Mesenteric fat pad (tissue), 1 donor: ENCODE results near the gene LRRC4C. TPM values are rescaled to one million over a fixed set of nuclear protein-coding genes. Genes with fewer than 3 reads are reported as not detected.
"Not testable (repeated sequence)": the region's sequence is repeated elsewhere in the genome, so short reads cannot be mapped to it uniquely, and the experiment has no call there.

ENCODE experiments used
- DNase-seq: peaks from one replicate; pipeline ENCODE4 v3.0.0-alpha.2; 2020; ENCODE audit warnings: low spot score
- total RNA-seq: library from RNA; stranded (reverse); fragmentation: NEBNext Ultra II Directional; extraction: Animal tissue kit (Norgen Biotek cat#: 25700); gene quantifications from one replicate; pipeline ENCODE4 v1.2.1, GENCODE V29; 2021
- donor health status: DM: yes; HTN: yes; CAD: no.

The LRRC4C gene
- total RNA-seq, 1 donor from 2014 or later, result 1.5 TPM

DNA sequence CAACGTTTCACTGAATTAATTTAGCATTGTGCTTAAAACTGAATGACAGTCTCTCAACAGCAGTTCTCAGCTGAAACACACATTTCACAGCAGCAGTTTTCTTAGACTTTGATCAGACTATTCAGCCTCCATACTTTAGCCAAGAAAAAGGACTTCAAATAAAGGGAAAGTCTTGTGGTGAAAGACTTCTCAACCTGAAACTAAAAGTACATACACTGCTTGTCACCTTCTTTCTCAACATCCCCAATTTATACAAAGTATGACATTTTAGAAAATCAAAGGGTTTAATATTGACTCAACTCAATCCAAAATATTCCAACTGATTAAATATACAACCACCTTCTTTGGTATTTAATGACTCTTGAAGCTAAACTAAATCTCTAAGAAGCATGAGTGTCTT lies 419.0 kb downstream of the LRRC4C start:
- DNase-seq, result no peak

DNA sequence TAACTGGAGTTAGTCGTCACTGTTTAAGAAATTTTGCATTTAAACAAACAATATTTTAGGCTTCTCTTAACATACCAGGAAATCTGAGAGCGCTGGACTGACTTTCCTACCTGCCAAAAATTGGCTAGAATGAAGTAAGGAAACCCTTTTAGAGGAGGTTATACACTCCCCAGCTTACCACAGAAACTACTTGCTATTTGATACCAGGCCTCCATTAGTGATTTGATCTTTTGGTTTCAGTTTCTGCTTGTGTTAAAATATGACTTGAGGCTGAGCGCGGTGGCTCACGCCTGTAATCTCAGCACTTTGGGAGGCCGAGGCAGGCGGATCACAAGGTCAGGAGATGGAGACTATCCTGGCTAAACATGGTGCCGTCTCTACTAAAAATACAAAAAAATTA lies 419.9 kb downstream of the LRRC4C start:
- no peak for DNase-seq

GRCh38 chr11:41031551-41032060 lies 427.8 kb downstream of the LRRC4C start:
- DNase-seq, result no peak

DNA sequence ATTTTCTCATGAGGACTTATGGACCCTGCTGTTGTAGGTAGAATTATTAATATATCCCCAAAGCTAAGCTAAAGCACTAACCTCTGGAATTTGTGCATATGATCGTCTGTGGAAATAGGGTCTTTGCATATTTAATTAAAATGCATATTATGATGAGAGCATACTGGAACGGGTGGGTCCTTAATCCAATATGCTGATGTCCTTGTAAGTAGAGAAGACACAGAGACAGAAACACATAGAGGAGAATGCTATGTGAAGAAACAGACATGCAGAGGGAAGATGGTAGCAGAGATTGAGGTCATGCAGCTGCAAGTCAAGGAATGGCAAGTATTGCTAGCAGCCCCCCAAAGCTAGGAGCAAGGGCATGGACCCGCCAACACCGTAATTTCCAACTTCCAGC lies 439.2 kb downstream of the LRRC4C start:
- DNase-seq, result no peak

- DNase-seq, result not testable (repeated sequence)
These were observed 439.8 kb downstream of the LRRC4C start for GRCh38 chr11:41019666-41020065.

GRCh38 chr11:41018224-41018623 lies 441.2 kb downstream of the LRRC4C start:
- DNase-seq, result no peak

GRCh38 chr11:41010361-41011050 lies 448.9 kb downstream of the LRRC4C start:
- DNase-seq, result no peak

- DNase-seq, result no peak
These were observed 453.5 kb downstream of the LRRC4C start for GRCh38 chr11:41005986-41006385.

DNA sequence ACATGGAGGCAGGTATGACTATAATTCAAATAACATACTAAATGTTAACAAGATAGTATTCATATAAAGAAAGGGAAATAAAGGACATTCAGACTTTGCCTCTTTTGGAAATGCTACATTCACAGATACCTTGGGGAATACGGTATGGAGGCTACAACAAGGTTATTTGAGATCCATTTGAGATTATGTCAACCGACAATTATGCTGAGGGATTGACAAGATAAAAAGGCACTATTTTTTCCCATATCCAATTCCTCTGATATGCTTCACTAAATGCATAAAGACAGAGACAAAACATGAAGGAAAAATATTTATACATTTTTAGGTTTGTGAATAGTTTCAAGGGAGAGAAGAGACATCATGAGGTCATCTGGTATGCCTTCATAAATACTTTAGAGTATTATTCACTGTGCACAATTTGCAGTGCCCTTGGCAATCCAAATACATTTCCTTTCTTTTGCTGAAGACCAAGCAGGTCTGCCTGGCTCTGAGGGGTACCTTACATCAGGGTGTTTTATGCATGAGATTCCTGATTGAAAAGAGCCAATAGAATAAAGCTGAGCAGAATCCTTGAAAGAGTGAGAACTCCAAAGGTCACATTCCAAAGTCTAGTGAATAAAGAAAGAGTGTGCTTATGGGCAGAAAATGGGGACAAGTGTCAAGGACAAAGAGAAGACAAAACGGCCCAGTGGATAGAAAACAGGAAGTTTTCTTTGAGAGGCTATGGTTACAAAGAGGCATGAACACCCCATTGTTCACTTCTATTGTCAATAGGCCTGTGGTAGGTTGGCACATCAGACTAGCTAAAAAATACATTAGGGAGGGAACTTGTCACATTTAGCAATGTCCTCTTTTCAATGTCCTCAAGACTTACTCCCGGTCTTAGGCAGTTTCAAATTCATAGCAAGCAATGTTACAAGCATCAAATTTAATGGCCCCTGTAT lies 455.8 kb downstream of the LRRC4C start:
- DNase-seq, result no peak

- DNase-seq, result no peak
These were observed 460.5 kb downstream of the LRRC4C start for GRCh38 chr11:40998920-40999319.

DNA sequence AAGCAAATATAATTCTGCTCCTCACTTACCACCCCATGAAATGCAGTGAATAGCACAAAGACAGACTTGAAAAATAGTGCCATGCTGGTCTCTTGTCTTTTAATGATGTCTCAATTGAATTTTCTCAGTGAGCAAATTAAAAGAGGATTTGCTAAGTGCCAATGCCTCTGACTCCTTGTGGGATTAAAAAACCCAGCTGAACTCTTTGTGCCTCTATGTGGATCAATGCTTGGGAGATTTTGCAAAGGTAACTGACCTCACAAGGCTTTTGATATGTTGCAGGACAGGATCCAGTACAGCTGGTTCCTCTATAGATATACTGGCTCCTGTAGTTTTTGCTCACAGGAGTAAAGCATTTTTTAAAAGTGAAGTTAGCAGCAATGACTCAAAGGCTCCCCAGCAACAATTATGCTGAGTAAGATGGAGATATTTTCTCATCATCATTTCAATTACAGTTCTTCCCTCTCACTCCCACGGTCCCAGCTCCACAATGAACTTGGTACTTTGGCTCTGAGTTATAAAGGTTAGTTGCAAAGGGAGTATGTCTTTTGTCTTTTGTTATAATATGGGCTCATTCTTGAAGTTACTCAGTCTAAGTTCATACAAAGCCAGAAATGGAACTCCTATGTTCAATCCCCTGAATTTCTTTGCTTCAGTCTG lies 471.5 kb downstream of the LRRC4C start:
- no peak for DNase-seq

DNA sequence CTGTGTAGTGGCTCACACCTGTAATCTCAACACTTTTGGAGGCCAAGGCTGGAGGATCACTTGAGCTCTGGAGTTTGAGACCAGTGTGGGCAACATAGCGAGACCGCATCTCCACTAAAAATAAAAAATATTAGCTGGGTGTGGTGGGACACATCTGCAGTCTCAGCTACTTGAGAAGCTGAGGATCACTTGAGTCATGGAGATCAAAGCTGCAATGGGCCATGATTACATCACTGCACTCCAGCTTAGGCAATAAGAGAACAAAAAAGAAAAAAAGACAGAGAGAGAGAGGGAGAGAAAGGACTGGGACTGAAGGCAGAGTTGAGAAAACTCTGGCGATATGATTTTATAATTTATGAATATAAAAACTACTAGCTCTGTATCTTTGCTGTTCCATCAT lies 473.1 kb downstream of the LRRC4C start:
- no peak for DNase-seq

DNA sequence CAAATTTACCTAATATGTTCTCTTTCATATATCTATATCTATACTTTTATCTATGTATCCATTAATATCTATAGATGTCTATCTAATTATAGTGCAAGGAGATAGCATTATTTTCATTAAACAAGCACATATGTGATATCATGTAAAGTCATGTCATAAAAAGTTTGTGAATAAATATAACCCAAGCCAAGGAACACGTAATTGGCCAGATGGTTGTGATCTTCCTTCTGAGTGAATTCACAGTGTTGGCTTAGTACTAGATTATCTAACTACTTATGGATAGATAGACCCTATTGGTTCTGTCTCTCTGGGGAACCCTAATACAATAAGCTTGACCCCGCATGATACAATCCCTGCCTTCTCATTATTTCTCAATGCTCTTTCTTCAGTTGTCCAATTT lies 484.4 kb downstream of the LRRC4C start:
- DNase-seq, result no peak

- DNase-seq, result no peak
These were observed 485.2 kb downstream of the LRRC4C start for GRCh38 chr11:40974186-40974795.

GRCh38 chr11:40958707-40959106 lies 500.7 kb downstream of the LRRC4C start:
- no peak for DNase-seq

GRCh38 chr11:40952479-40952878 lies 507.0 kb downstream of the LRRC4C start:
- DNase-seq, result no peak

DNA sequence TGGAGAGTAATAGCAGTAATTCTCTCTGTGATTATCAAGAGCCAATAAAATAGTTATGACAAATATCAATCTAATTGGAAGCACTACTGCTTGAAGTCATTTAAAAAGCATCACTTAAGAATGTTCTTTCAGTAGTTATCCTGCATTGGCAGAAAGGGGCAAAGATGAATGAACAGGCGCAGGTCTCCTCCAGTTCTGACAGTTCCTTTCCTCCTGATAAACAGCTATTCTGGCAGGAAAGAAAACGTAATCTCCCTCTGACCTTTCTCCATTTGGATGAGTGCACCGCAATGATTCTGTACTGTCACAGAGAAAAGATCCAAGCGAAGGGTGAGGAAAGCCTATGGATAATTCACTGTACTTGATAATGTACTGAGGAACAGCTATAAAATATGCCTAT lies 521.5 kb downstream of the LRRC4C start:
- DNase-seq, result no peak

- no peak for DNase-seq
These were observed 534.5 kb downstream of the LRRC4C start for GRCh38 chr11:40924915-40925314.

DNA sequence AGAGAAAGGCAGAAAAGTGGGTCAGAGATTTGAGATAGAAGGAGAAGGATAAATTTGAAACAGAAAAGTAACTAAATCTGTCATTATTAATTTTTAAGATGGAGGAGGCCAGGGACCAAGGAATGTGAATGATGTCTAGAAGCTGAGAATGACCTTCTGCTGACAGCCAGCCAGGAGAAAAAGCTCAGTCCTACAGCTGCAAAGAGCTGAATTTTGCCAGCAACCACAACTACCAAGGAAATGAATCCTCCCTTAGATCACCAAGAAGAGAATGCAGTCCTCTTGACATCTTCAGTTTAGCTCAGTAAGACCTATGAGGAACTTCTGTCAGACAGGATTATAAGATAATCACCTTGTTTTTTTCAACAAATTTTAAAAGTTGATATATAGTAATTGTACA lies 538.2 kb downstream of the LRRC4C start:
- DNase-seq, result no peak

- not testable (repeated sequence) for DNase-seq
These were observed 548.7 kb downstream of the LRRC4C start for GRCh38 chr11:40910774-40911173.

GRCh38 chr11:40894501-40894900 lies 565.0 kb downstream of the LRRC4C start:
- DNase-seq, result no peak
